SK-N-SH (cell line): Measurements from ENCODE around the gene PLXND1. TPM values are rescaled to one million over a fixed set of nuclear protein-coding genes. Genes with fewer than 3 reads are reported as not detected.

Source experiments
- CTCF ChIA-PET: fragments of 300-600, 350-600 bp; formaldehyde crosslinking; extraction: SDS; loops from one replicate; lab custom pipeline; 2021; lab: Yijun Ruan, JAX
- POLR2A ChIA-PET: fragments of 350-600 bp; sonication (Branson Sonifier 250); formaldehyde crosslinking; extraction: SDS; loops from one replicate; lab custom pipeline; 2020; ENCODE audit warnings: antibody characterized with exemption, inconsistent platforms; lab: Yijun Ruan, JAX
- DNase-seq: peaks from one replicate; pipeline ENCODE4 v3.0.0; 2012
- H2AFZ ChIP-seq: fragments of 200-600 bp; sonication (generic); 2 replicates; pipeline ENCODE4 v1.8.1; 2016; ENCODE audit warnings: antibody characterized with exemption, mild to moderate bottlenecking, low read depth
- H3F3A ChIP-seq: fragments of 200-600 bp; sonication (generic); replicated peaks from 2 replicates; pipeline ENCODE3; 2016; ENCODE audit warnings: antibody characterized with exemption, mild to moderate bottlenecking; ENCODE audit not compliant: insufficient read depth
- H3K27ac ChIP-seq, 2 experiments: fragments of 200-500 bp in 1 of 2; fragments of 200-600 bp in 1 of 2; sonication (Bioruptor generic) in 1 of 2; sonication (generic), shearing (Covaris generic) in 1 of 2; 2 replicates each; pipeline versions ENCODE4 v1.5.1 to v1.6.1; 2014 to 2016; ENCODE audit warnings: low read depth in 2 of 2, inconsistent platforms in 1 of 2, low read length in 1 of 2, mild to moderate bottlenecking in 1 of 2, mixed read lengths in 1 of 2
- H3K27me3 ChIP-seq: fragments of 200-600 bp; sonication (generic), shearing (Covaris generic); 2 replicates; pipeline ENCODE4 v1.6.1; 2016; ENCODE audit warnings: mixed run types; ENCODE audit not compliant: insufficient read depth
- H3K36me3 ChIP-seq, 2 experiments: fragments of 200-500 bp in 1 of 2; fragments of 200-600 bp in 1 of 2; sonication (Bioruptor generic) in 1 of 2; sonication (generic) in 1 of 2; replicated peaks in 1 of 2; 2 replicates each; pipeline versions ENCODE3 to v1.5.1; 2014 to 2016; ENCODE audit warnings: low read length in 1 of 2, mild to moderate bottlenecking in 1 of 2; ENCODE audit not compliant: insufficient read depth in 2 of 2, control insufficient read depth in 1 of 2
- H3K4me1 ChIP-seq, 2 experiments: fragments of 200-500 bp in 1 of 2; fragments of 200-600 bp in 1 of 2; sonication (Bioruptor generic) in 1 of 2; sonication (generic), shearing (Covaris generic) in 1 of 2; 2 replicates each; pipeline versions ENCODE4 v1.5.1 to v1.6.1; 2014 to 2016; ENCODE audit warnings: low read depth in 1 of 2, low read length in 1 of 2, mixed run types in 1 of 2; ENCODE audit not compliant: insufficient read depth in 2 of 2, control insufficient read depth in 1 of 2
- H3K4me2 ChIP-seq: fragments of 200-600 bp; sonication (generic), shearing (Covaris generic); 2 replicates; pipeline ENCODE4 v1.6.1; 2017; ENCODE audit warnings: mixed run types
- H3K4me3 ChIP-seq, 2 experiments: fragments of 200-500 bp in 1 of 2; fragments of 200-600 bp in 1 of 2; sonication (Bioruptor generic) in 1 of 2; sonication (generic), shearing (Covaris generic) in 1 of 2; 2 replicates each; pipeline versions ENCODE4 v1.5.1 to v1.8.1; 2014 to 2016; ENCODE audit warnings: low read depth in 2 of 2, inconsistent platforms in 1 of 2, low read length in 1 of 2, mild to moderate bottlenecking in 1 of 2, mixed read lengths in 1 of 2, moderate library complexity in 1 of 2
- H3K79me2 ChIP-seq: fragments of 200-600 bp; sonication (generic); 2 replicates; pipeline ENCODE4 v1.8.1; 2017; ENCODE audit warnings: mild to moderate bottlenecking; ENCODE audit not compliant: insufficient read depth
- H3K9ac ChIP-seq: fragments of 200-600 bp; sonication (generic); 2 replicates; pipeline ENCODE4 v1.6.1; 2017; ENCODE audit warnings: mixed run types
- H3K9me2 ChIP-seq: fragments of 200-600 bp; sonication (generic); 2 replicates; pipeline ENCODE4 v1.6.1; 2017; ENCODE audit warnings: mixed run types
- H3K9me3 ChIP-seq: fragments of 200-600 bp; sonication (generic); 2 replicates; pipeline ENCODE4 v1.6.1; 2017; ENCODE audit warnings: mixed run types, mild to moderate bottlenecking, moderate library complexity
- H4K20me1 ChIP-seq: fragments of 200-600 bp; sonication (generic); 2 replicates; pipeline ENCODE4 v1.6.1; 2017; ENCODE audit warnings: mild to moderate bottlenecking, mixed run types; ENCODE audit not compliant: insufficient read depth
- ELF1 ChIP-seq: IDR thresholded peaks from 2 replicates; pipeline ENCODE4 v1.4.0; 2012
- EP300 ChIP-seq, 2 experiments: IDR thresholded peaks; 2 replicates each; pipeline versions ENCODE4 v1.4.0 to v1.6.1; 2012; ENCODE audit warnings: borderline replicate concordance in 1 of 2, low read depth in 1 of 2, low read length in 1 of 2
- IRF3 ChIP-seq: fragments of 150-350 bp; IDR thresholded peaks from 2 replicates; pipeline ENCODE4 v1.6.1; 2016; ENCODE audit warnings: mild to moderate bottlenecking, low read depth, low read length
- NFIC ChIP-seq: IDR thresholded peaks from 2 replicates; pipeline ENCODE4 v1.4.0; 2012; ENCODE audit warnings: borderline replicate concordance
- NRF1 ChIP-seq: IDR thresholded peaks from 2 replicates; pipeline ENCODE4 v1.6.1; 2012; ENCODE audit warnings: low read depth, mild to moderate bottlenecking, low read length
- PBX3 ChIP-seq: IDR thresholded peaks from 2 replicates; pipeline ENCODE4; 2012
- POLR2AphosphoS5 ChIP-seq: IDR thresholded peaks from 2 replicates; pipeline ENCODE4 v1.6.1; 2012; ENCODE audit warnings: low read depth, low read length
- REST ChIP-seq: IDR thresholded peaks from 2 replicates; pipeline ENCODE4 v1.6.1; 2012; ENCODE audit warnings: mild to moderate bottlenecking, low read depth, low read length, moderate library complexity
- RXRA ChIP-seq: IDR thresholded peaks from 2 replicates; pipeline ENCODE4 v1.4.0; 2012; ENCODE audit warnings: low read depth, mild to moderate bottlenecking, borderline replicate concordance
- TAF1 ChIP-seq: IDR thresholded peaks from 2 replicates; pipeline ENCODE4 v1.6.1; 2012; ENCODE audit warnings: low read depth, mild to moderate bottlenecking, low read length, moderate library complexity, borderline replicate concordance
- TCF12 ChIP-seq: IDR thresholded peaks from 2 replicates; pipeline ENCODE4 v1.4.0; 2012
- whole genome bisulfite sequencing: methylation state at CpG from one replicate; pipeline ENCODE4 v1.1.6; 2017; ENCODE audit warnings: low lambda C conversion rate; 5-methylcytosine and 5-hydroxymethylcytosine counted together
- polyA plus RNA-seq, 3 experiments: library from polyadenylated mRNA; depleted of rRNA; stranded (reverse); fragments of >200 nt; gene quantifications; 2 replicates each; pipeline ENCODE4 v1.2.3, GENCODE V29; 2012

PLXND1 gene
- polyA plus RNA-seq, 1 of the 3 experiments (the other 2 are of a cell fraction), result 53.5 TPM

GRCh38 chr3:129629011-129629410 lies 22.5 kb upstream of the PLXND1 start:
- no peak overlapping the region for H2AFZ ChIP-seq
- ChIA-PET POLR2A (no interaction called here), CTCF (interaction anchor here (0.8 to 3.5 kb wide), 10 partner anchors 11 to 313 kb away, joined by 3 to 15 read pairs (median 7); no protein-coding TSS in a partner anchor)
- no peaks in the 10 kb centered on the region for H3K79me2 ChIP-seq
- peak; percentile 19 for DNase-seq
- 60% methylated on average over 5 of the region's 6 CpGs for WGBS
- no peak overlapping the region for H3K4me3 ChIP-seq
- TF ChIP-seq NRF1, result no peak
- no peak overlapping the region for H3K4me2 ChIP-seq
- no peaks in the 10 kb centered on the region for H4K20me1 ChIP-seq
- H3K36me3 ChIP-seq, result no peaks in the 10 kb centered on the region
- no peaks in the 10 kb centered on the region for H3K9me3 ChIP-seq
- H3K4me1 ChIP-seq, result no peaks in the 10 kb centered on the region; a peak in 1 of 4 replicates
- no peaks in the 10 kb centered on the region for H3K27me3 ChIP-seq
- H3K27ac ChIP-seq, result no peak overlapping the region
- no peaks in the 10 kb centered on the region for H3K9me2 ChIP-seq
- no peaks in the 10 kb centered on the region for H3F3A ChIP-seq
- H3K9ac ChIP-seq, result no peak overlapping the region

DNA sequence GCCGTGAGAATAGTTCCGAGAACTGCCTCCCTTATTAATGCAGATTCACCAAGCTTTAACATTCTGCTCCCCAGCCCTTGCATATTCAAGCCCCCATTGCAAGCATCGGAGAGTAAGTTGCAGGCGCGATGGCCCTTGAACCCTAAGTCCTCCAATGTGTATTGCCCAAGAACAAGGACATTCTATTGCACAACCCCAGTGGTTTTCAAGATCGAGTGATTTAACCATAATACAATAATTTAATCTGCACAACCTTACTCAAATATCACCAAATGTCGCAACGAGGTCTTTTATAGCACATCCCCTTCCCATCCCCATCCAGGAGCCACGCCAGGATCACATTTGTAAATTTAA lies 21.7 kb upstream of the PLXND1 start:
- WGBS, result 68% methylated on average over 9 of the region's 9 CpGs
- H3K27ac ChIP-seq, result no peak overlapping the region

More for the DNA sequence above, 21.7 kb upstream of the PLXND1 start:
- no peaks in the 10 kb centered on the region for H3K27me3 ChIP-seq
- ChIA-PET CTCF (interaction anchor here (0.7 to 3.5 kb wide), 16 partner anchors 10 to 318 kb away, joined by 3 to 15 read pairs (median 5); no protein-coding TSS in a partner anchor), POLR2A (no interaction called here)
- H2AFZ ChIP-seq, result no peak overlapping the region
- H3K4me2 ChIP-seq, result no peak overlapping the region
- H3K36me3 ChIP-seq, result no peaks in the 10 kb centered on the region
- no peak for DNase-seq
- no peak for TF ChIP-seq EP300 (IDR thresholded peaks at IDR 0.05; ENCODE audit: borderline replicate concordance in 1 of 2, low read depth in 1 of 2, low read length in 1 of 2)
- no peak for TF ChIP-seq ELF1
- no peak for TF ChIP-seq IRF3
- TF ChIP-seq NFIC, result no peak
- no peak for TF ChIP-seq TCF12
- no peak for TF ChIP-seq REST
- no peak for TF ChIP-seq POLR2AphosphoS5
- no peak for TF ChIP-seq RXRA
- no peak for TF ChIP-seq TAF1
- TF ChIP-seq PBX3, result no peak
- no peaks in the 10 kb centered on the region for H3K79me2 ChIP-seq
- no peaks in the 10 kb centered on the region; a peak in 1 of 4 replicates for H3K4me1 ChIP-seq
- no peaks in the 10 kb centered on the region for H3K9me2 ChIP-seq
- no peaks in the 10 kb centered on the region for H4K20me1 ChIP-seq
- H3K4me3 ChIP-seq, result no peak overlapping the region; a peak in 1 of 4 replicates
- H3K9me3 ChIP-seq, result no peaks in the 10 kb centered on the region
- no peak overlapping the region for H3K9ac ChIP-seq
- H3F3A ChIP-seq, result no peaks in the 10 kb centered on the region
